GM18870 (cell line): ENCODE results near the gene UGT1A6.
"Not testable (repeated sequence)": the region's sequence is repeated elsewhere in the genome, so short reads cannot be mapped to it uniquely, and the experiment has no call there.

Experiments used
- ATAC-seq: cut with Tn5 transposase; IDR thresholded peaks from one replicate; pipeline ENCODE4 v1.9.1; 2021; ENCODE audit warnings: moderate library complexity; ENCODE audit not compliant: unreplicated experiment

Gene UGT1A6

DNA sequence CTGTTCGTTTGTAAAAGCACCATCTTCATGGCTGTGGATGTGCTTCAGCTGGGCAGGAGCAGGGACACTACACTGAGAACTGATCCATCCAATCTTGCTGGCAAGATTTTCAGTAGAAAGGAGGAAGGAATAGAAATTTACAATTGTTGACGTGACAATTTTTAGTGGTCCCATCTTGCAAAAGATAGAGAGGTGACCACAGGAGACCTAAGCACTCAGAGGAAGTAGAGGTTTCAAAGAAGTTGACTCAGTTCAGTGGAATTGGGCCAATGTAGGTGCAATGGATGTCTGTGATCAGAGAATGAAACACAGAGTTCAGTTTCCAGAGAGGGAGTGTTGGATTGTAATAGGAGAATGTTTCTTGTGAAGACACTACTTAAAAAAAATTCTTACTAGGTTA is 21.4 kb downstream of the UGT1A6 start:
- ATAC-seq: no peak

- no peak for ATAC-seq
Measured at GRCh38 chr2:233718552-233718951, 25.9 kb downstream of the UGT1A6 start, which contains the start of gene UGT1A4. UGT1A4 (plus strand) TSS chr2:233718736; CDS start chr2:233718821, 85 bp downstream.

GRCh38 chr2:233728723-233729301 is 36.1 kb downstream of the UGT1A6 start, which contains the start of gene UGT1A3:
UGT1A3 (plus strand) TSS chr2:233729042; CDS start chr2:233729127, 85 bp downstream.
- no peak for ATAC-seq

GRCh38 chr2:233736868-233737653 is 44.4 kb downstream of the UGT1A6 start:
- not testable (repeated sequence) for ATAC-seq

DNA sequence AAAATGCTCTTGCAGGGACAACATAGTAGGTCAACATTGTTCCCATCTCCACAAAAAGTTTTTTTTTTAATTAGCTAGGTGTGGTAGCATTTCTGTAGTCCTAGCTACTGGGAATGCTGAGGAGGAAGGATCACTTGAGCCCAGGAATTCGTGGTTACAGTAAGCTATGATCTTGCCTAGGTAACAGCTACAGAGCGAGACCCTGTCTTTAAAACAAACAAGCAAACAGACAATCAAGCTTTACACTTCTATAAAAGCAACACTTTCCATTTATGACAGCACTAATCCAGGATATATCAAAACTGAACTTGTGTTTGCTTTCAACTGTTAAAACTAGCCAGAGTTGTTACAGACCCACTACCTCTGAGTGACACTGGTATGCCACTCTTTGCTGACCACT is 48.2 kb downstream of the UGT1A6 start:
- no peak for ATAC-seq

- no peak for ATAC-seq
Measured at GRCh38 chr2:233743464-233744259, 51.0 kb downstream of the UGT1A6 start.

- no peak for ATAC-seq
Measured at GRCh38 chr2:233745073-233745755, 52.5 kb downstream of the UGT1A6 start.

- not testable (repeated sequence) for ATAC-seq
Measured at GRCh38 chr2:233745838-233746237, 53.1 kb downstream of the UGT1A6 start.

- ATAC-seq: no peak
Measured at GRCh38 chr2:233746475-233747282, 54.0 kb downstream of the UGT1A6 start.

DNA sequence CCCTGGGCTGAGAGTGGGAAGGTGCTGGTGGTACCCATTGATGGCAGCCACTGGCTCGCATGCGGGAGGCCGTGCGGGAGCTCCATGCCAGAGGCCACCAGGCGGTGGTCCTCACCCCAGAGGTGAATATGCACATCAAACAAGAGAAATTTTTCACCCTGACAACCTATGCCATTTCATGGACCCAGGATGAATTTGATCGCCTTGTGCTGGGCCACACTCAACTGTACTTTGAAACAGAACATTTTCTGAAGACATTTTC is 54.5 kb downstream of the UGT1A6 start:
- ATAC-seq: no peak

GRCh38 chr2:233750689-233751088 is 58.0 kb downstream of the UGT1A6 start:
- not testable (repeated sequence) for ATAC-seq

DNA sequence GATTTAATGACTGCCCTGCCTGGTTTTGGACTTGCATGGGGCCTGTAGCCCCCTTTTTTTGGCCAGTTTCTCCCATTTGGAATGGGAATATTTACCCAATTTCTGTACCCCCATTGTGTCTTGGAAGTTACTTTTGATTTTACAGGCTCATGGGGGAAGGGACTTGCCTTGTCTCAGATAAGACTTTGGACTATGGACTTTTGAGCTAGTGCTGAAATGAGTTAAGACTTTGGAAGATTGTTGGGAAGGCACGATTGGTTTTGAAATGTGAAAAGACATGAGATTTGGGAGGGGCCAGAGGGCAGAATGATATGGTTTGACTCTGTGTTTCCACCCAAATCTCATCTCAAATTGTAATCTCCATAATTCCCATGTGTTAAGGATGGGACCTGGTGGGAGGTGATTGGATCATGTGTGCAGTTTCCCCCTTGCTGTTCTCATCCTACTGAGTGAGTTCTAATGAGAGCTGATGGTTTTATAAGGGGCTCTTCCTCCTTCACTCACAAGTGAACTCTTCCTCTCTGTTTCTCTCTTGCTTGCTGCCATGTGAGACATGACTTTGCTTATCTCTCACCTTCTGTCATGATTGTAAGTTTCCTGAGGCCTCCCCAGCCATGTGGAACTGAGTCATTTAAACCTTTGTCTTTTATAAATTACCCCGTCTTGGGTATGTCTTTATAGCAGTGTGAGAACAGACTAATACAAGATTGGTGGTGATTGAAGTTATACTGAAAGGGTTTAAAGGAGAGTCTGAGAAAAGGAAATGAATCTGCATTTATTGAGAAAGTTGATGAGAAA is 58.7 kb downstream of the UGT1A6 start:
- ATAC-seq: not testable (repeated sequence)

DNA sequence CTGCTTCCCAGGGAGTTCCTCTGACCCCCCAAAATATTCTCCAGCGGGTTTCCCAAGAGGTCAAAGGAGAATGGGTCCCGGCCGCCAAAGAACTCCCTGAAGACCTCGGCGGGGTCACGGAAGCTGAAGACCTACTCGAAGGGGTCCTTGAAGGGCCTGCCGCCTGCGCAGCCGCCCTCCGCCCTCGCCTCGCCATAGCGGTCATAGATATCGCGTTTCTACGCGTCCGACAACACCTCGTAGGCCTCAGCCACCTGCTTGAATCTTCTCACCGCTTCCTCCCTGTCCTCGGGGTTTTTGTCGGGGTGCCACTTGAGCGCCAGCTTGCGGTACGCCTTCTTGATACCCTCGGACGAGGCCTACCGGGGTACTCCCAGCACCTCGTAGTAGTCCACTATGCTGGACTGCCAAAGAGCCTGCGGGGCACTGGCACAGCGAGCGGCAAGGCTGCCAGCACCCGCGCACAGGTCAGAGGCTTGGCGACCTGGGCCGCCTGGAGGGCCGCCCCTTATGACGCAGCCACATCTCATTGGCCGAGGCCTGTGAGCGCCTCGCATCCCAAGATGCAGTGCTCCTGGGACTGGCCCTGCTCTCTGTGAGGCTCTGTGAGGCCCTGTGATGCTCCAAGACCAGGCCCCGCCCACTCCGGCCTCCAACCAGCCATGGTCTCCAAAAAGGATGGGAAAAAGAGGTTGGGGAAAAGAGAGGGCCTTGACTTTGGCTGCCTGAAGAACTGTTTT is 62.4 kb downstream of the UGT1A6 start:
- no peak for ATAC-seq

DNA sequence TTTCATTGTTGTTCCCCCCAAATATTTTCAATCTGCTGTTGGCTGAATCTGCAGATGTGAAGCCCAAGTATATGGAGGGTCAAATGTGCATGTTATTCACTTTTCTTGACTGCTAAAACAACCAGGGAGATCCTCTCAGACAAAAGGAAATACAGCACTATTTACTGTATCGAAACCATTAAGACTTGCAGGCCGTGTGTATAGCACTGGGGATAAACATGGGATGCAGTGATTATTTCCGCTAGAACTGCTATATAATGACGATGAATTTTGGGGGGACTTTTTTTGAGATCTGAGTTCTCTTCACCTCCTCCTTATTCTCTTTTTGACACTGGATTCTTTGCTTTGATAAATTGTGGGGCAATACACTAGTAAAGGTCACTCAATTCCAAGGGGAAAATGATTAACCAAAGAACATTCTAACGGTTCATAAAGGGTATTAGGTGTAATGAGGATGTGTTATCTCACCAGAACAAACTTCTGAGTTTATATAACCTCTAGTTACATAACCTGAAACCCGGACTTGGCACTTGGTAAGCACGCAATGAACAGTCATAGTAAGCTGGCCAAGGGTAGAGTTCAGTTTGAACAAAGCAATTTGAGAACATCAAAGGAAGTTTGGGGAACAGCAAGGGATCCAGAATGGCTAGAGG is 63.9 kb downstream of the UGT1A6 start:
- ATAC-seq: no peak

DNA sequence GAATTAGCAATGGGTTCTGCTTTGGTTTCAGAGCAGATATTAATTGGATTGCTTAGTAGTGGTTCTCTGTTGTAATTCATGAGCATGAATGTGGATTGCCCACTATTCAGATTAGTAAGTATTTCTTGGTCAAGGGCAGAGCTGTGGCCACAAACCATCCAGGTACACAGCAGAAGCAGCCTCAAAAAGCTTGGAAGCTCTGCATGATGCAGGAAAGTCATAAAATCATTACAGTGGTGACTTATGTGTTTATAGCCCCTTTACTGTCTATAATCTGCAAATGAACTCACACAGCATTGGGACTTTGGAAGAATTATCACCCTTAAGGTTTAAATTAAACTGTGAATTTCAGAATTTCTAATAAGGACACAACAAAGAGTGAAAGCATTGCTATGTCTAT is 65.5 kb downstream of the UGT1A6 start:
- no peak for ATAC-seq

DNA sequence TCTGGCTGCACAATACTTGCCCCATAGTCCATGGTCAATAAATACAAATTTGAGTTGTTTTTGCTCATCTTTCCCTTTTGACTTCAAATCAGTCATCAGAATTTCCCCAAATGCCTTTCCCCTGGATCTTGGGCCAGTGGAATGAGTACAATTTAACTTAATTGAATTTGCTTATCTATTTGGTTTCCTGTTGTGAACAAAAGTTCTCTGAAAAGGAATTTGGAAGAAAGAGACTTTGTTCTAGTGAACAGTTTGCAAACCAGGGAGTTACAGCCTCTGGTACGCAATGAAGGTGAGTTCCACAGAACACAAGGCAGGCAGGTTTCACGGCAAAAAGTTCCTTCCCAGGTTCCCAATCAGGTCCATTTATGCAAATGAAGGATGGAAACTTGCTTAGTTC is 66.2 kb downstream of the UGT1A6 start:
- no peak for ATAC-seq

- no peak for ATAC-seq
Measured at GRCh38 chr2:233760043-233760442, 67.4 kb downstream of the UGT1A6 start, which contains the start of gene UGT1A1. UGT1A1 (plus strand) TSS chr2:233760270; CDS start chr2:233760288, 18 bp downstream.

DNA sequence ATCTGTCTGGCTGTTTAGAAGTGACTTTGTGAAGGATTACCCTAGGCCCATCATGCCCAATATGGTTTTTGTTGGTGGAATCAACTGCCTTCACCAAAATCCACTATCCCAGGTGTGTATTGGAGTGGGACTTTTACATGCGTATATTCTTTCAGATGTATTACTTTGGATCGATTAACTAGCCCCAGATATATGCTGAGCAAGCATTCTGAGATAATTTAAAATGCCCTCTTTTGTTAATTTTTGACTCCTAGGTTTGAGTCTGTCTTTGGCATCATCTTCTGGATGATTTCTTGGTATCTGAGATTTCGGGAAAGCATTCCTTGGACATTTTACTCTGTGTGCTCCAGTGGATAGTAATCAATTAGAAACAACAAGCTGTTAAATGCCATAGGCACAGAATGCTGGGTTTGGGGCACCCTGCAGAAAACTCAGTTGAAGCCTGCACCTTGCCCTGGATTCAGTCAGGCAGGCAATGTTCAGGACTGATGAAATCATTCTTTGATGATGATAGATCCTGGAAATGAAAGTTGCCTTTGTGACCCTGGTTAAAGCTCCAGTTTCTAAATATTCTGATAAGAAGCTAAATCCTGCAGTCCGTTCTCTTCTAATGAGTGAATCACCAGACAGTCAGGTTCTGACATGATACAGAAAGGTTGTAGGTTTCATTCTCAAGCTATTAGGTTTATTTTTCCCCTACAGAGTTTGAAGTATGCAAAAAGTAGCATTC is 68.5 kb downstream of the UGT1A6 start:
- no peak for ATAC-seq
